A673 (cell line): Measurements from ENCODE around the gene CD53. TPM values are rescaled to one million over a fixed set of nuclear protein-coding genes. Genes with fewer than 3 reads are reported as not detected.

ENCODE experiments used
- BruUV-seq: library from RNA; stranded (reverse); fragments of 400-500 nt; replicated peaks from 2 replicates; lab custom pipeline; 2021; lab: Mats Ljungman, UMichigan
- CTCF ChIA-PET: fragments of 300-600 bp; sonication (Branson Sonifier 250); formaldehyde crosslinking; loops from one replicate; lab custom pipeline; 2022; ENCODE audit warnings: antibody characterized with exemption; lab: Charles Lee
- POLR2A ChIA-PET: fragments of 300-600 bp; sonication (Branson Sonifier 250); formaldehyde crosslinking; loops from one replicate; lab custom pipeline; 2022; ENCODE audit warnings: antibody characterized with exemption; ENCODE audit not compliant: low non-redundant PET; lab: Charles Lee
- DNase-seq: peaks from one replicate; pipeline ENCODE4 v3.0.0-alpha.2; 2015; ENCODE audit warnings: low spot score
- H3K27ac ChIP-seq: fragments of 200-600 bp; sonication (generic); 2 replicates; pipeline ENCODE4 v1.5.1; 2016; ENCODE audit warnings: mixed run types, low read depth, mild to moderate bottlenecking, mixed read lengths, antibody characterized with exemption, low read length; ENCODE audit not compliant: poor library complexity, severe bottlenecking
- H3K27me3 ChIP-seq: fragments of 200-600 bp; sonication (generic); replicated peaks from 2 replicates; pipeline ENCODE4 v1.6.1; 2017; ENCODE audit warnings: mixed run types, low read depth, mild to moderate bottlenecking, mixed read lengths, antibody characterized with exemption, low read length; ENCODE audit not compliant: insufficient read depth, poor library complexity
- H3K36me3 ChIP-seq: fragments of 200-600 bp; sonication (generic); 2 replicates; pipeline ENCODE4 v1.6.1; 2016; ENCODE audit warnings: mixed run types, mild to moderate bottlenecking, mixed read lengths, antibody characterized with exemption, low read length; ENCODE audit not compliant: insufficient read depth, poor library complexity, severe bottlenecking
- H3K4me1 ChIP-seq: fragments of 200-600 bp; sonication (generic); 2 replicates; pipeline ENCODE4 v1.6.1; 2017; ENCODE audit warnings: mixed run types, mild to moderate bottlenecking, mixed read lengths, antibody characterized with exemption, low read length; ENCODE audit not compliant: insufficient read depth, poor library complexity, severe bottlenecking
- H3K4me3 ChIP-seq: fragments of 200-600 bp; sonication (generic); 2 replicates; pipeline ENCODE4 v1.5.1; 2016; ENCODE audit warnings: low read depth, mixed run types, mild to moderate bottlenecking, mixed read lengths, low read length; ENCODE audit not compliant: poor library complexity, severe bottlenecking
- H3K9me3 ChIP-seq: fragments of 200-600 bp; sonication (generic); 2 replicates; pipeline ENCODE4 v1.6.1; 2016; ENCODE audit warnings: mixed run types, low read depth, mild to moderate bottlenecking, mixed read lengths, antibody characterized with exemption, low read length; ENCODE audit not compliant: poor library complexity, severe bottlenecking
- CTCF ChIP-seq: fragments of 300-800, 200-600 bp; sonication (generic); conservative IDR thresholded peaks from 2 replicates; pipeline ENCODE4 v1.5.1; 2017; ENCODE audit warnings: low read depth, mild to moderate bottlenecking, antibody characterized with exemption, low read length, moderate library complexity, mixed read lengths
- EZH2 ChIP-seq: fragments of 200-600 bp; sonication (generic); IDR thresholded peaks from 2 replicates; pipeline ENCODE4 v1.6.1; 2017; ENCODE audit warnings: borderline replicate concordance, low read depth, mild to moderate bottlenecking, mixed read lengths, antibody characterized with exemption, low read length; ENCODE audit not compliant: poor library complexity, severe bottlenecking
- intact Hi-C: fragments of 100-400 bp; cut with micrococcal nuclease; formaldehyde crosslinking; loops from one replicate; pipeline ENCODE4 v1.10.0; 2022; ENCODE audit not compliant: unreplicated experiment
- total RNA-seq: library from RNA; stranded (reverse); gene quantifications from 2 replicates; pipeline ENCODE4 v1.2.3, GENCODE V29; 2021

CD53 gene
- total RNA-seq, 1 experiment from 2014 or later: 0.19 TPM

DNA sequence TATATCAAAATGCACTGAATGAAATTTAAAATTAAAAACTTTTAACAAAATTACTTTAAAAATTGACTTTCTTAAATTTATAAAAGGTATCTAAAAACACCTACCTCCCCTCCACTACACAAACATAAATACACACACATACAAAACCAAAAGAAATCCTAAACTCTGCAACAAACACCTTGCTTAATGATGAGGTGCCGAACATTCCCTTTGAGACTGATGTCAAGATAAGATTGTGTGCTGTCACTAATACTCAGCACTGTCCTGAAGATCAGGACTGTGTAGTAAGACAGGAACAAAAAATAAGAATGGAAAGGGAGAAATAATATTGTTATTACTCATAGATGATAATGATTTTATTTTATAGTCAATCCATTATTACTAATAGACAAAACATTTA, 45.1 kb downstream of the CD53 start:
- peaks cover 9% of the 10 kb centered on the region for H3K4me1 ChIP-seq
- peaks cover under 1% of the 10 kb centered on the region for H3K9me3 ChIP-seq
- H3K27me3 ChIP-seq: no peaks in the 10 kb centered on the region
- no peak overlapping the region for H3K27ac ChIP-seq
- TF ChIP-seq EZH2 (no peak), CTCF (no peak)
- DNase-seq: no peak
- no TSS peak for BruUV-seq
- ChIA-PET POLR2A (no interaction called here), CTCF (no interaction called here)
- intact Hi-C loops: no loop called here
- H3K36me3 ChIP-seq: no peaks in the 10 kb centered on the region
- H3K4me3 ChIP-seq: no peak overlapping the region

DNA sequence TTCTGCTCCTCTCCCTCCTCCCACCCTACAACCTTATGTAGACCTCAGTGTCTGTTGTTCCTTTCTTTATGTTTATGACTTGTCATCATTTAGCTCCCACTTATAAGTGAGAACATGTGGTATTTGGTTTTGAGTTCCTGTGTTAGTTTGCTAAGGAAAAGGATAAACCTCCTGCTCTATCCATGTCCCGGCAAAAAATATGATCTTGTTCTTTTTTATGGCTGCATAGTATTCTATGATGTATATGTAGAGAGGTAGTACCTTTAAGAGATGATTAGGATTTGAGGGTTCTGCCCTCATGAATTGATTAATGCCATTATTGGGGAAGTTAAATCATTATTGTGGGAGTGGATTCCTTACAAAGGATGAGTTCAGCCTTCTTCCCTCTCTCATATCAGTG, 49.0 kb downstream of the CD53 start:
- Histone ChIP-seq H3K27ac (no peak overlapping the region), H3K4me1 (peaks cover under 1% of the 10 kb centered on the region), H3K27me3 (no peaks in the 10 kb centered on the region), H3K36me3 (no peaks in the 10 kb centered on the region), H3K4me3 (no peak overlapping the region), H3K9me3 (no peaks in the 10 kb centered on the region)
- intact Hi-C loops: no loop called here
- ChIA-PET CTCF (no interaction called here), POLR2A (no interaction called here)
- no peak for DNase-seq
- no TSS peak for BruUV-seq
- TF ChIP-seq EZH2 (no peak), CTCF (no peak)

DNA sequence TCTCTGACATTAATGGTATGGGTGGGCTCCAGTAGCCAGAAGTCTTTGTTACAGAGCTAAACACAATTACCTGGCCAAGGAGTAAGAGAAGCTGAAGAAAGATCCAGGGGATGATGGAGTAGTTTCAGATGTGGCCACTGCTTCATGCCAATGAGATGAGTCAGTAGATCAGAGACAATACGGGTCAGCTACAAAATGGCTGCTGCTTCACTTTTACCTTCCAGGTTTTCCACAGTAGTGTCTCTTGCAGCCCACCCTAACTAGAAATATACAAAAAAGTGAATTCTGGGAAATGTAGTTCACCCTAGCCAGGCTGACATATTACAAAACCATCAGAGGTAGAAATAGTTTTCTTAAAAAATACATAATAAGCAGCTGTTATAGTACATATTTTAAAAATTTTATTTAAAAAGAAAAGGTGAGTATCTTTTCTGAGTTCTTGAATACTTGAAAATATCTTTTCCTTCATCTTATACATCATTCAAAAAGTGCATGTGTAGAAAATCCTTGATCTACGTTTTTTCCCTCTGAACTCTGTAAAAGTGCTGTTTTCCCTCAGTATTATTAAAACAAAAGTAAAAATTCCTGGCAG, 54.6 kb downstream of the CD53 start:
- Histone ChIP-seq H3K4me1 (no peaks in the 10 kb centered on the region), H3K4me3 (no peak overlapping the region), H3K27ac (no peak overlapping the region), H3K36me3 (no peaks in the 10 kb centered on the region), H3K9me3 (no peaks in the 10 kb centered on the region), H3K27me3 (no peaks in the 10 kb centered on the region)
- TF ChIP-seq EZH2: no peak
- TF ChIP-seq CTCF: no peak
- intact Hi-C loops: no loop called here
- BruUV-seq: no TSS peak
- no peak for DNase-seq
- POLR2A ChIA-PET: no interaction called here
- CTCF ChIA-PET: no interaction called here
